Naive B cell (primary cell): Measurements from ENCODE around the gene ZNF610. TPM values are rescaled to one million over a fixed set of nuclear protein-coding genes. Genes with fewer than 3 reads are reported as not detected.

ENCODE experiments used
- polyA plus RNA-seq, 6 donors: library from polyadenylated mRNA; unstranded; fragments of 300-500 nt; fragmentation: Illumina TruSeq; gene quantifications; one replicate each; pipeline ENCODE4 v1.2.3, GENCODE V29; 2021; ENCODE audit warnings: low read depth in 6 of 6

ZNF610 gene
- polyA plus RNA-seq, 6 donors from 2014 or later = 1.4 to 10.7 (median 3.3) TPM

Other genes with a start within 250 kb of the ZNF610 start
- gene ZNF841, start 240.5 kb upstream of the ZNF610 start, polyA plus RNA-seq = 1 to 10 TPM; 2.9 to 8.2 (median 4.2) TPM
- 1 to 10 TPM; 2.2 to 7.1 (median 4.9) TPM for gene ZNF616, start 196.3 kb upstream of the ZNF610 start, polyA plus RNA-seq
- 10 to 100 TPM in 4 of 6 donors, 1 to 10 TPM in 2; 8.2 to 21.1 (median 12.0) TPM for gene ZNF836, start 164.6 kb upstream of the ZNF610 start, polyA plus RNA-seq
- gene PPP2R1A, start 146.2 kb upstream of the ZNF610 start, polyA plus RNA-seq = 100 to 1,000 TPM; 179 to 222 (median 202) TPM
- gene ZNF766, start 66.7 kb upstream of the ZNF610 start, polyA plus RNA-seq = 10 to 100 TPM; 27.8 to 62.4 (median 56.8) TPM
- 10 to 100 TPM; 10.1 to 42.2 (median 29.7) TPM for gene ZNF480, start 39.1 kb upstream of the ZNF610 start, polyA plus RNA-seq
- 10 to 100 TPM; 45.2 to 74.7 (median 58.4) TPM for gene ZNF880, start 33.7 kb downstream of the ZNF610 start, polyA plus RNA-seq
- 10 to 100 TPM; 11.5 to 17.0 (median 16.1) TPM for gene ZNF528, start 61.6 kb downstream of the ZNF610 start, polyA plus RNA-seq
- under 1 TPM in 2 of 6 donors, not detected in 4; 0.62 to 0.77 TPM for gene ZNF534, start 92.9 kb downstream of the ZNF610 start, polyA plus RNA-seq
- gene ZNF578, start 117.3 kb downstream of the ZNF610 start, polyA plus RNA-seq = 10 to 100 TPM in 1 of 6 donors, 1 to 10 TPM in 5; 1.5 to 19.0 (median 6.1) TPM
- gene ZNF808, start 191.4 kb downstream of the ZNF610 start, polyA plus RNA-seq = 10 to 100 TPM in 2 of 6 donors, 1 to 10 TPM in 3, not detected in 1; 8.8 to 20.2 (median 9.7) TPM
- gene ZNF701, start 234.0 kb downstream of the ZNF610 start, polyA plus RNA-seq = 10 to 100 TPM; 16.5 to 31.2 (median 18.6) TPM